K562 (cell line): Measurements from ENCODE around the gene TRMT44. TPM values are rescaled to one million over a fixed set of nuclear protein-coding genes. Genes with fewer than 3 reads are reported as not detected.

Source experiments
- ATAC-seq: fragments of 200-7000 bp; cut with Tn5 transposase; 3 replicates; pipeline ENCODE4 v1.9.1; 2020; ENCODE audit warnings: moderate library complexity
- BruUV-seq: library from RNA; stranded (reverse); fragments of 400-500 nt; replicated peaks from 2 replicates; lab custom pipeline; 2021; lab: Mats Ljungman, UMichigan
- CTCF ChIA-PET: fragments of 300-600 bp; formaldehyde crosslinking; extraction: SDS; loops from one replicate; lab custom pipeline; 2021; ENCODE audit warnings: low intra/inter-chr PET ratio; lab: Yijun Ruan, JAX
- POLR2A ChIA-PET: fragments of 300-600, 350-650 bp; sonication (Branson Sonifier 250); formaldehyde crosslinking; extraction: SDS; loops from one replicate; lab custom pipeline; 2021; ENCODE audit warnings: antibody characterized with exemption, inconsistent platforms; lab: Yijun Ruan, JAX
- DNase-seq, 4 experiments: peaks; one replicate each; pipeline versions ENCODE4 v3.0.0 to v3.0.0-alpha.2; 2011 to 2018; ENCODE audit warnings: low spot score in 3 of 4, mixed read lengths in 3 of 4; ENCODE audit errors: extremely low read depth in 1 of 4
- FAIRE-seq: peaks from 2 replicates; lab custom pipeline; 2011; peaks lifted over from hg19 to GRCh38; lab: Jason Lieb, UNC
- H2AFZ ChIP-seq: 2 replicates; pipeline ENCODE4 v1.6.0; 2011; ENCODE audit warnings: low read depth, low read length, control low read depth, inconsistent platforms
- H3K27ac ChIP-seq: fragments of 200-600 bp; 3 replicates; pipeline ENCODE4 v1.8.0; 2011; ENCODE audit warnings: low read depth, mild to moderate bottlenecking, control low read depth, inconsistent platforms, low read length, moderate library complexity, mixed read lengths; ENCODE audit errors: extremely low read depth
- H3K27me3 ChIP-seq, 2 experiments: fragments of 300-600 bp in 1 of 2; 2 replicates in 1 of 2; 3 replicates in 1 of 2; pipeline versions ENCODE4 v1.6.0 to v1.8.0; 2011; ENCODE audit warnings: inconsistent platforms in 2 of 2, low read length in 2 of 2, mild to moderate bottlenecking in 1 of 2, mixed read lengths in 1 of 2, moderate library complexity in 1 of 2; ENCODE audit not compliant: control insufficient read depth in 2 of 2, insufficient read depth in 2 of 2
- H3K36me3 ChIP-seq: fragments of 300-600 bp; 3 replicates; pipeline ENCODE4 v1.8.0; 2011; ENCODE audit warnings: mild to moderate bottlenecking, low read length, inconsistent platforms; ENCODE audit not compliant: control insufficient read depth, insufficient read depth
- H3K4me1 ChIP-seq, 2 experiments: fragments of 200-600 bp in 1 of 2; replicated peaks in 1 of 2; 2 replicates in 1 of 2; 3 replicates in 1 of 2; pipeline versions ENCODE4 v1.5.1 to v1.8.0; 2011; ENCODE audit warnings: inconsistent platforms in 2 of 2, low read length in 2 of 2, mild to moderate bottlenecking in 1 of 2, mixed read lengths in 1 of 2, moderate library complexity in 1 of 2; ENCODE audit not compliant: control insufficient read depth in 2 of 2, insufficient read depth in 2 of 2
- H3K4me2 ChIP-seq: 2 replicates; pipeline ENCODE4 v1.6.1; 2011; ENCODE audit warnings: low read length, control low read depth, inconsistent platforms, mixed read lengths; ENCODE audit not compliant: insufficient read depth
- H3K4me3 ChIP-seq: fragments of 200-600 bp; sonication (generic), shearing (Covaris generic); 2 replicates; pipeline ENCODE4 v1.5.1; 2016; ENCODE audit warnings: control low read depth, inconsistent platforms
- H3K79me2 ChIP-seq: fragments of 200-600 bp; 3 replicates; pipeline ENCODE4 v1.8.0; 2011; ENCODE audit warnings: low read length, inconsistent platforms; ENCODE audit not compliant: control insufficient read depth, insufficient read depth
- H3K9ac ChIP-seq, 2 experiments: 2 replicates each; pipeline versions ENCODE4 v1.6.0 to v1.6.1; 2011; ENCODE audit warnings: low read depth in 2 of 2, low read length in 2 of 2, control low read depth in 1 of 2, inconsistent platforms in 1 of 2, mild to moderate bottlenecking in 1 of 2, mixed read lengths in 1 of 2; ENCODE audit not compliant: insufficient read depth in 1 of 2
- H3K9me1 ChIP-seq: one replicate; pipeline ENCODE4 v1.6.0; 2011; ENCODE audit warnings: inconsistent platforms, mild to moderate bottlenecking, low read length, moderate library complexity; ENCODE audit not compliant: control insufficient read depth, insufficient read depth
- H3K9me3 ChIP-seq: replicated peaks from 2 replicates; pipeline ENCODE4 v1.5.1; 2011; ENCODE audit warnings: low read depth, low read length, inconsistent platforms; ENCODE audit not compliant: control insufficient read depth, insufficient read depth
- H4K20me1 ChIP-seq: replicated peaks from 2 replicates; pipeline ENCODE4 v1.6.1; 2011; ENCODE audit warnings: low read length, inconsistent platforms, mixed read lengths; ENCODE audit not compliant: control insufficient read depth, insufficient read depth
- ARHGAP35 ChIP-seq: fragments of 450-650 bp; IDR thresholded peaks from 2 replicates; pipeline ENCODE4 v1.6.1; 2018; ENCODE audit not compliant: partially characterized antibody
- ATF2 ChIP-seq: sonication (generic); formaldehyde crosslinking; IDR thresholded peaks from 2 replicates; pipeline ENCODE4 v1.8.1; 2022; ENCODE audit warnings: missing genetic modification reagents
- EZH2 ChIP-seq: IDR thresholded peaks from 2 replicates; pipeline ENCODE4 v1.6.1; 2012; ENCODE audit warnings: low read depth, mild to moderate bottlenecking, inconsistent platforms, low read length, borderline replicate concordance
- MAX ChIP-seq: sonication (generic); formaldehyde crosslinking; IDR thresholded peaks from 2 replicates; pipeline ENCODE4 v1.9.0; 2022; ENCODE audit warnings: mild to moderate bottlenecking, missing genetic modification reagents
- MTA2 ChIP-seq: fragments of 450-650 bp; IDR thresholded peaks from 2 replicates; pipeline ENCODE4 v1.6.1; 2016; ENCODE audit warnings: low read depth
- NFXL1 ChIP-seq: fragments of 450-650 bp; formaldehyde crosslinking; IDR thresholded peaks from 2 replicates; pipeline ENCODE4 v1.4.0; 2021; ENCODE audit warnings: mild to moderate bottlenecking
- POLR3G ChIP-seq: IDR thresholded peaks from 2 replicates; pipeline ENCODE4 v1.6.1; 2011; ENCODE audit not compliant: insufficient read length, insufficient replicate concordance; ENCODE audit errors: extremely low read depth
- RBM17 ChIP-seq: fragments of 200-400 bp; formaldehyde crosslinking; IDR thresholded peaks from 2 replicates; pipeline ENCODE4 v1.6.1; 2017; ENCODE audit warnings: low read depth, mild to moderate bottlenecking, low read length, borderline replicate concordance
- WHSC1 ChIP-seq: IDR thresholded peaks from one replicate; pipeline ENCODE4 v1.6.1; 2012; ENCODE audit warnings: low read length, control low read depth, inconsistent platforms
- ZBTB34 ChIP-seq: fragments of 250-450 bp; sonication (Bioruptor Pico); IDR thresholded peaks from 2 replicates; pipeline ENCODE4 v1.8.0; 2021; ENCODE audit warnings: mild to moderate bottlenecking, moderate library complexity
- ZFP1 ChIP-seq: fragments of 450-650 bp; formaldehyde crosslinking; IDR thresholded peaks from 2 replicates; pipeline ENCODE4 v1.4.0; 2020; ENCODE audit warnings: mild to moderate bottlenecking, mixed read lengths
- WGBS: fragments of 100-300 bp; shearing (Covaris generic); methylation state at CpG from one replicate; pipeline ENCODE4 v1.1.6; 2016; ENCODE audit warnings: low coverage, mixed read lengths; ENCODE audit not compliant: insufficient coverage; ENCODE audit errors: missing lambda C conversion rate; 5-methylcytosine and 5-hydroxymethylcytosine counted together
- in situ Hi-C: fragments of 300-500 bp; cut with MboI; formaldehyde crosslinking; loops from 4 replicates; pipeline ENCODE4 v1.15.0; 2018; ENCODE audit warnings: inconsistent platforms, mixed read lengths
- intact Hi-C: fragments of 100-400 bp; cut with micrococcal nuclease; formaldehyde crosslinking; loops from 2 replicates; pipeline ENCODE4 v1.14.2; 2022
- polyA plus RNA-seq, 8 experiments: library from polyadenylated mRNA; depleted of rRNA in 4 of 8; stranded (reverse) in 5 of 8; unstranded in 3 of 8; fragments of >200 nt; fragmentation: Nextera tagmentation in 2 of 8; fragmentation: Illumina TruSeq in 1 of 8; extraction: Ambion mirVana in 2 of 8; extraction: Trizol in 1 of 8; gene quantifications; 2 replicates each; pipeline versions ENCODE4 v1.2.1 to v1.2.3, GENCODE V29; 2011 to 2014; ENCODE audit warnings: inconsistent platforms in 1 of 8, missing spikeins in 1 of 8
- total RNA-seq, 7 experiments: library from RNA; depleted of rRNA in 6 of 7; stranded (reverse); fragments of >200 nt in 6 of 7; fragmentation: Illumina TruSeq in 2 of 7; extraction: Trizol in 2 of 7; gene quantifications; 2 replicates each; pipeline versions ENCODE4 v1.2.1 to v1.2.3, GENCODE V29; 2011 to 2021; ENCODE audit warnings: low replicate concordance in 1 of 7
- TF ChIP-seq, protein P1 (sequence below): fragments of 200-800 bp; sonication (Bioruptor generic); IDR thresholded peaks from 2 replicates; pipeline ENCODE4 v1.6.1; 2017; ENCODE audit warnings: missing genetic modification characterization, missing compliant biosample characterization
- TF ChIP-seq, protein P2 (sequence below): fragments of 450-650 bp; formaldehyde crosslinking; IDR thresholded peaks from 2 replicates; pipeline ENCODE4 v1.4.0; 2022; ENCODE audit warnings: mild to moderate bottlenecking, moderate library complexity

Gene TRMT44
- total and polyA plus RNA-seq, 9 of the 15 experiments (the other 6 are each of a cell fraction or from before 2014, with no cell fraction given): 1.2 to 18.6 (median 10.0) TPM

DNA sequence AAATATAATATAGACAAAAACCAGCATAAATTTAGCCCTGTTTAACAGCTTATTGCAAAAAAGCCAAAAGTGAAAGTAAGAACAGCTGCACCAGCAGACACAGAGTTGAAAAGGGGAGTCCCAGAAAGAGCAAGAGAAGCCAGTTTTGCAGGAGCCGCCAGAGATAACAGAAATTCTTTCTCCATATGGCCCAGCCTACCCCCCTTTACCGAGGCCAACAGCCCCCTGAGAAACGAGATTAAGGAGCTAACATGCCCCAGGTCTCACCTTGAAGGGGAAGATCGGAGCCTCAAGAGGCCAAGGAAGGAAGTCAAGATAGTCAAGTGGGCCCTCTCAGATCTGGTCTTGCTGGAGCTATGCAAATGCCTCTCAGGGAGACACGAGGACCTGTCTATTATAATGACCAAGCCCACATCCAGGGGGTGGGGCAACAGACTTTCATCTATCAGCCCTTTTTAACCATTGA, 4.9 kb upstream of the TRMT44 start:
- DNase-seq (peak in 2 of 4 experiments; percentile 48 to 81), ATAC-seq (peak; percentile 13), FAIRE-seq (peak; percentile 88)
- H3K4me2 ChIP-seq: peak overlapping the region; percentile 72
- H3K36me3 ChIP-seq: peaks cover 6% of the 10 kb centered on the region; the same call in 2 of the 3 replicates
- peak overlapping the region; percentile 60 for H3K27ac ChIP-seq
- POLR2A ChIA-PET: interaction anchor here (0.6 to 1.0 kb wide), 2 partner anchors 43 to 169 kb away, joined by 3 read pairs; no protein-coding TSS in a partner anchor
- intact Hi-C loops: no loop called here
- H2AFZ ChIP-seq: peak overlapping the region; percentile 44; the same call in 1 of the 2 replicates
- peak overlapping the region; percentile 27 for H3K4me3 ChIP-seq
- H3K9ac ChIP-seq: peak overlapping the region; percentile 18 to 22; a peak in 2 of 4 replicates
- H3K9me3 ChIP-seq: no peaks in the 10 kb centered on the region
- CTCF ChIA-PET: interaction anchor here (0.7 kb wide), 1 partner anchor 68 kb away, joined by 3 read pairs; no protein-coding TSS in a partner anchor
- peaks cover 45% of the 10 kb centered on the region for H3K79me2 ChIP-seq
- peaks cover 3% of the 10 kb centered on the region for H3K9me1 ChIP-seq
- in situ Hi-C loops: no loop called here
- BruUV-seq: no TSS peak
- WGBS: 2% methylated on average over 5 of the region's 5 CpGs
- no peaks in the 10 kb centered on the region for H3K27me3 ChIP-seq
- peaks cover 2% of the 10 kb centered on the region in 2 experiments; a peak in 3 of 5 replicates for H3K4me1 ChIP-seq
- peaks cover 6% of the 10 kb centered on the region; the same call in 1 of the 2 replicates for H4K20me1 ChIP-seq
- no peak for TF ChIP-seq ATF2
- TF ChIP-seq NFXL1 (CRISPR knock-in tag): no peak
- TF ChIP-seq, protein P1, sequence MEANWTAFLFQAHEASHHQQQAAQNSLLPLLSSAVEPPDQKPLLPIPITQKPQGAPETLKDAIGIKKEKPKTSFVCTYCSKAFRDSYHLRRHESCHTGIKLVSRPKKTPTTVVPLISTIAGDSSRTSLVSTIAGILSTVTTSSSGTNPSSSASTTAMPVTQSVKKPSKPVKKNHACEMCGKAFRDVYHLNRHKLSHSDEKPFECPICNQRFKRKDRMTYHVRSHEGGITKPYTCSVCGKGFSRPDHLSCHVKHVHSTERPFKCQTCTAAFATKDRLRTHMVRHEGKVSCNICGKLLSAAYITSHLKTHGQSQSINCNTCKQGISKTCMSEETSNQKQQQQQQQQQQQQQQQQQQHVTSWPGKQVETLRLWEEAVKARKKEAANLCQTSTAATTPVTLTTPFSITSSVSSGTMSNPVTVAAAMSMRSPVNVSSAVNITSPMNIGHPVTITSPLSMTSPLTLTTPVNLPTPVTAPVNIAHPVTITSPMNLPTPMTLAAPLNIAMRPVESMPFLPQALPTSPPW (CRISPR knock-in tag): peak; percentile 63
- no peak for TF ChIP-seq ZFP1 (CRISPR knock-in tag)
- TF ChIP-seq, protein P2, sequence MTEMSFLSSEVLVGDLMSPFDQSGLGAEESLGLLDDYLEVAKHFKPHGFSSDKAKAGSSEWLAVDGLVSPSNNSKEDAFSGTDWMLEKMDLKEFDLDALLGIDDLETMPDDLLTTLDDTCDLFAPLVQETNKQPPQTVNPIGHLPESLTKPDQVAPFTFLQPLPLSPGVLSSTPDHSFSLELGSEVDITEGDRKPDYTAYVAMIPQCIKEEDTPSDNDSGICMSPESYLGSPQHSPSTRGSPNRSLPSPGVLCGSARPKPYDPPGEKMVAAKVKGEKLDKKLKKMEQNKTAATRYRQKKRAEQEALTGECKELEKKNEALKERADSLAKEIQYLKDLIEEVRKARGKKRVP (CRISPR knock-in tag): no peak
- TF ChIP-seq ARHGAP35: no peak
- no peak for TF ChIP-seq ZBTB34 (CRISPR knock-in tag)
- no peak for TF ChIP-seq WHSC1
- no peak for TF ChIP-seq MTA2
- no peak for TF ChIP-seq EZH2
- no peak for TF ChIP-seq POLR3G
- TF ChIP-seq RBM17: no peak
- 0 out of 2 replicates have a peak, but pooled peaks have one; percentile 12 for TF ChIP-seq MAX (CRISPR knock-in tag)
